IPS-15b (cell line): ENCODE data around the gene USH2A.

Experiments used
- H3K27me3 ChIP-seq: one replicate; pipeline ENCODE4 v1.6.1; 2013; ENCODE audit warnings: low read length; ENCODE audit not compliant: control insufficient read depth, insufficient read depth
- H3K36me3 ChIP-seq: one replicate; pipeline ENCODE4 v1.6.1; 2013; ENCODE audit warnings: low read length; ENCODE audit not compliant: control insufficient read depth, insufficient read depth
- H3K4me1 ChIP-seq: one replicate; pipeline ENCODE4 v1.6.1; 2013; ENCODE audit warnings: mild to moderate bottlenecking, low read length; ENCODE audit not compliant: control insufficient read depth, insufficient read depth
- H3K4me3 ChIP-seq: one replicate; pipeline ENCODE4 v1.5.1; 2013; ENCODE audit warnings: low read depth, low read length
- H3K9ac ChIP-seq: one replicate; pipeline ENCODE4 v1.6.1; 2013; ENCODE audit warnings: low read depth, mild to moderate bottlenecking, low read length
- H3K9me3 ChIP-seq: one replicate; pipeline ENCODE4 v1.6.1; 2013; ENCODE audit warnings: mild to moderate bottlenecking, low read length; ENCODE audit not compliant: control insufficient read depth, insufficient read depth

Gene USH2A

GRCh38 chr1:216450227-216450626 is 27.0 kb upstream of the USH2A start:
- H3K27me3 ChIP-seq, result no peaks in the 10 kb centered on the region
- no peaks in the 10 kb centered on the region for H3K36me3 ChIP-seq
- H3K9me3 ChIP-seq, result no peaks in the 10 kb centered on the region
- H3K4me1 ChIP-seq, result no peaks in the 10 kb centered on the region
- no peak overlapping the region for H3K4me3 ChIP-seq
- H3K9ac ChIP-seq, result no peak overlapping the region

DNA sequence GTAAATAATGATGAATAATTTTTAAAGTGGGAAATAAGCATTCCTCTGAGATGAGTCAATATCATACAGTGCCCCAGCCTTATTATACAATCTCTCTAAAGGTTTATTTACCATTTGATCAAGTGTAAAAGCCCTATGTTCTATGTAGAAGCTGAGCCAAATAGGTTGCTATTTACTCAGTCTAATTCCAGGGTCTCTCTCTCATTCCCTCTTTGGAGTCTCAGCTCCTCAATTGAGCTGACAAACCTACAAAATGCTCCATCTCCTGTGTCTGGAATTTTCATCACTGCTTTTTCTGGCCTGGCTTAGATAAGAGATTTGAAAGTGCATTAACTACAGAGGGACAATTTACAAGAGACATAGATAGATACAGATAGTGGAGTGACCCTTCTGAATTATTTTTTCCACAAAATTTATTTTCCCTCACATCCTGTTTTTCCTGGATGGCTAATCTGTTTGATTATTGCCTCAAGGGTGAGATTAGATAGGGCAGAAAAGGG is 24.8 kb upstream of the USH2A start:
- no peaks in the 10 kb centered on the region for H3K9me3 ChIP-seq
- H3K27me3 ChIP-seq, result no peaks in the 10 kb centered on the region
- no peak overlapping the region for H3K9ac ChIP-seq
- H3K4me1 ChIP-seq, result no peaks in the 10 kb centered on the region
- no peaks in the 10 kb centered on the region for H3K36me3 ChIP-seq
- no peak overlapping the region for H3K4me3 ChIP-seq

DNA sequence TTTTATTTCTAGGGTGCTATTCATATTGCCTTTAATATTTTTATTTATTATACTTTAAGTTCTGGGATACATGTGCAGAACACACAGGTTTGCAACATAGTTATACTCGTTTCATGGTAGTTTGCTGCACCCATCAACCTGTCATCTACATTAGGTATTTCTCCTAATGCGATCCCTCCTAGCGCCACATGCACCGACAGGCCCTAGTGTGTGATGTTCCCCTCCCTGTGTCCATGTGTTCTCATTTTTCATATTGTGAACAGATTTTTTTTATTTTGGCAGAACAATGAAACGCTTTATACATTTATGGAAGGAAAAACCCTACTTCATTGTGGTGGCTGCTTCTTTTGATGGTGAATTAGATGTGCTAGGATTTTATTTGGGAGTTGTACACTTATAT is 14.4 kb upstream of the USH2A start:
- no peaks in the 10 kb centered on the region for H3K36me3 ChIP-seq
- no peak overlapping the region for H3K9ac ChIP-seq
- no peaks in the 10 kb centered on the region for H3K27me3 ChIP-seq
- H3K4me3 ChIP-seq, result no peak overlapping the region
- H3K9me3 ChIP-seq, result no peaks in the 10 kb centered on the region
- no peaks in the 10 kb centered on the region for H3K4me1 ChIP-seq

DNA sequence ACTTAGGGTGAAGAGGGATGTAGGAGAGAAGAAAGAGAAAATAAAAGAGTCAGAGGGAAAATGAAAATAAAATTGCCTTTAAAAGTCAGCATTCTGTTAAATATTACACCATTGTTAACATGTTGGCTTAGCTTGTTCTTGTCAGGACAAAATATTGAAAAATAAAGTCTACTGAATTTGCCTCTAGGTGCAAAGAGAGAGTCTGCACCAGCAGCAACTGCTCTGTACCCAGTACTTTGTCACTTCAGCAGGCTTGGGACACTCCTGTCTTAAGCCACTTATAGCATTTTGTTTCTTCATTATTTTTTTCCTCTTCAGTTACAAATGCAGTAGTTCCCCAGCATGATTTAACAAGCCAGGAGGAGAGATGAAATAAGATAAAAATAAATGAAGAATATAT is 11.0 kb upstream of the USH2A start:
- no peak overlapping the region for H3K4me3 ChIP-seq
- no peaks in the 10 kb centered on the region for H3K36me3 ChIP-seq
- H3K27me3 ChIP-seq, result no peaks in the 10 kb centered on the region
- H3K9ac ChIP-seq, result no peak overlapping the region
- no peaks in the 10 kb centered on the region for H3K4me1 ChIP-seq
- H3K9me3 ChIP-seq, result no peaks in the 10 kb centered on the region

- no peak overlapping the region for H3K9ac ChIP-seq
- no peaks in the 10 kb centered on the region for H3K9me3 ChIP-seq
- no peak overlapping the region for H3K4me3 ChIP-seq
- H3K4me1 ChIP-seq, result no peaks in the 10 kb centered on the region
- H3K27me3 ChIP-seq, result no peaks in the 10 kb centered on the region
- no peaks in the 10 kb centered on the region for H3K36me3 ChIP-seq
Observed at GRCh38 chr1:216433175-216433574, 9.9 kb upstream of the USH2A start.

DNA sequence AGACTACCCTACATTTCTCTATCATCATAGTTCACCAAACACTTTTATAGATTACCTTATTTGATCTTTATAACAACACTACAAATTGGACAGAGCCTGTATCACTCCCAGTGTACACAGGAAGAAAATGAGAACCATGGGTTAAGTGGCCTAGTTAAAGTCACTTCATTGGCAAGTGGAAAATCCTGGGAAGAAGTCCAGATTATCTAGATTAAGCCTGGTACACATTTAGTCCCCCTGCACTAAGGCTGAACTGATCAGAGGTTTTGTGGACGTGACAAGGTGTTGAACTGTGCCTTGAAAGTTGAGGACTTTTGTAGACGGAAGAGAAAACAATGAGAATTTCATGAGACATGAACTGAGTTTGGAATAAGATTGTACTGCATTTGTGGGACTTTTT is 7.5 kb upstream of the USH2A start:
- Histone ChIP-seq H3K9ac (no peak overlapping the region), H3K4me3 (no peak overlapping the region), H3K9me3 (no peaks in the 10 kb centered on the region), H3K4me1 (no peaks in the 10 kb centered on the region), H3K36me3 (no peaks in the 10 kb centered on the region), H3K27me3 (no peaks in the 10 kb centered on the region)

DNA sequence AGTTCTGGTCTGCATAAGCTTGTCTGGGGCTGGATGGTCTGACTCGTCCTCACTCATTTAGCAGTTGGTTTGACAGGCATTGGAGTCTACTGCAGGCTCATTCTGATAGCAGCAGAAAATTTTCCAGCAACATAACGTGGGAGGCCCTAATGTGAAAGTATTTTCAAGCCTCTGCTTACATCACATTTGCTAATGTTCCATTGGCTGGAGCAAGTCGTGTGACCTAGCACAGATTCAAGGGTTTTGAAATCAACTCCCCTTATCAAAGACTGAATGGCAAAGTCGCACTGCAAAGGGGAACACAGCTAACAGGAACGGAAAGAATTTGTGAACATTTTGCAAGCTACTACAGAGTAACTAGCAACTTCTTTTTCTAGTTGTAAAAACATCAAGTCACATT is 2.3 kb upstream of the USH2A start:
- Histone ChIP-seq H3K9me3 (no peaks in the 10 kb centered on the region), H3K4me1 (no peaks in the 10 kb centered on the region), H3K27me3 (no peaks in the 10 kb centered on the region), H3K4me3 (no peak overlapping the region), H3K9ac (no peak overlapping the region), H3K36me3 (no peaks in the 10 kb centered on the region)

- Histone ChIP-seq H3K9me3 (no peaks in the 10 kb centered on the region), H3K36me3 (no peaks in the 10 kb centered on the region), H3K27me3 (no peaks in the 10 kb centered on the region), H3K4me1 (no peaks in the 10 kb centered on the region), H3K9ac (no peak overlapping the region), H3K4me3 (no peak overlapping the region)
Observed at GRCh38 chr1:216420746-216421145, 2.5 kb downstream of the USH2A start.

DNA sequence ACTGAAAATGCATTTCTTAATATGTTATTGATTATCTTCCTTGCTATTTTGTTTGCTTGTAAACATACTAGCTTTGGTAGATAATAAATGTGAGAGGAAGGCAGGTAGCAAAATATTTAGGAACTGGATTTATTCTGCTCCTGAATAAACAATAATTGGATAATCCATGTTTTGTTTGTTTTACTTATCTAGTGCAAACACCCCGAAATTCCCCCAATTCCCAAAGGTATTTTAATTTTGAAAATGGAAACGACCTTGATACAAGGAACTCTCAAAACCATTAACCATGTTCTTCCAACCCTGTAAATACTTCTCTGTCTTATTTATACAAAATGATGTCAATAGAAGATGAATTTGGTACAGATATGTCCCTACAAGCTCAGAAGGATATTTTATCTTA is 3.0 kb downstream of the USH2A start:
- no peak overlapping the region for H3K4me3 ChIP-seq
- H3K4me1 ChIP-seq, result no peaks in the 10 kb centered on the region
- no peak overlapping the region for H3K9ac ChIP-seq
- H3K9me3 ChIP-seq, result no peaks in the 10 kb centered on the region
- no peaks in the 10 kb centered on the region for H3K27me3 ChIP-seq
- H3K36me3 ChIP-seq, result no peaks in the 10 kb centered on the region

GRCh38 chr1:216416488-216416887 is 6.8 kb downstream of the USH2A start:
- H3K4me3 ChIP-seq, result no peak overlapping the region
- no peaks in the 10 kb centered on the region for H3K4me1 ChIP-seq
- H3K9ac ChIP-seq, result no peak overlapping the region
- no peaks in the 10 kb centered on the region for H3K36me3 ChIP-seq
- no peaks in the 10 kb centered on the region for H3K9me3 ChIP-seq
- no peaks in the 10 kb centered on the region for H3K27me3 ChIP-seq

DNA sequence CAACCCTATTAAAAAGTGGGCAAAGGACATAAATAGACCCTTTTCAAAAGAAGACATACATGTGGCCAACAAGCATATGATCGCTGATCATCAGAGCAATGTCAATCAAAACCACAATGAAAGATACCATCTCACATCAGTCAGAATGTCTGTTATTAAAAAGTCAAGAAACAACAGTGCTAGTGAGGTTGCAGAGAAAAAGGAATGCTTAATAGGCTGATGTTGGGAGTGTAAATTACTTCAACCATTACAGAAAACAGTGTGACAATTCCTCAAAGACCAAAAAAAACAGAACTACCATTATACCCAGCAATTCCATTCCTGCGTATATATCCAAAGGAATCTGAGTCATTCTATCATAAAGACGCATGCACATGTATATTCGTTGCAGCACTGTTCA is 13.2 kb downstream of the USH2A start:
- Histone ChIP-seq H3K4me1 (no peaks in the 10 kb centered on the region), H3K36me3 (no peaks in the 10 kb centered on the region), H3K27me3 (no peaks in the 10 kb centered on the region), H3K4me3 (no peak overlapping the region), H3K9me3 (no peaks in the 10 kb centered on the region), H3K9ac (no peak overlapping the region)

GRCh38 chr1:216390956-216391355 is 32.3 kb downstream of the USH2A start:
- Histone ChIP-seq H3K9me3 (no peaks in the 10 kb centered on the region), H3K27me3 (no peaks in the 10 kb centered on the region), H3K4me3 (no peak overlapping the region), H3K9ac (no peak overlapping the region), H3K4me1 (peaks cover 8% of the 10 kb centered on the region), H3K36me3 (no peaks in the 10 kb centered on the region)

DNA sequence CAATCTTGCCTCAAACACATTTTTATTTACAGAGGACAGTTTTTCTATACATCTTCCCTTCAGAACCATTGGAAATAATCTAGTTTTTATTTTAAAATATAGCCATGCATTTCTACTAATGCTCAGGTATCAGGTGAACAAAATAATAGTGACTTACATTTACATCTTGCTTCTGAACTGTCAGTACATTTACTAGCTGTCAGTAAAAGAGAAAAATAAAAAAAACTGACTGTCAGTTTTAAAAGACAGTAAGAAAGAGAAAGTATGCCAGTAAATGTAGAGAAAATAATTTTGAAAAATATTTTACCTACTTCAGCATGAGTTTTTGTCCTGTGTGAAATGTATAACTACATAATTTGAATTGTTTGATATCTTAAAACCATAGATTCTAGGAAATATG is 33.5 kb downstream of the USH2A start:
- Histone ChIP-seq H3K4me3 (no peak overlapping the region), H3K9me3 (no peaks in the 10 kb centered on the region), H3K4me1 (peaks cover 8% of the 10 kb centered on the region), H3K27me3 (no peaks in the 10 kb centered on the region), H3K36me3 (no peaks in the 10 kb centered on the region), H3K9ac (no peak overlapping the region)
